ENCODE data around the gene C20orf173.

GRCh38 chr20:35510951-35511735 lies 18.3 kb downstream of the C20orf173 start:
- TF ChIP-seq CTCF (IDR thresholded peaks at IDR 0.05; ENCODE audit: insufficient read depth, low read length, poor library complexity, severe bottlenecking) = no peak
- TF ChIP-seq EZH2phosphoT487 (conservative IDR thresholded peaks at IDR 0.05; ENCODE audit: low read length) = no peak

Measured in SU-DHL-6 (cell line).